Measurements from ENCODE around the gene ESPN. TPM values are rescaled to one million over a fixed set of nuclear protein-coding genes. Genes with fewer than 3 reads are reported as not detected.

ESPN gene
- polyA plus RNA-seq, 1 experiment: not detected

DNA sequence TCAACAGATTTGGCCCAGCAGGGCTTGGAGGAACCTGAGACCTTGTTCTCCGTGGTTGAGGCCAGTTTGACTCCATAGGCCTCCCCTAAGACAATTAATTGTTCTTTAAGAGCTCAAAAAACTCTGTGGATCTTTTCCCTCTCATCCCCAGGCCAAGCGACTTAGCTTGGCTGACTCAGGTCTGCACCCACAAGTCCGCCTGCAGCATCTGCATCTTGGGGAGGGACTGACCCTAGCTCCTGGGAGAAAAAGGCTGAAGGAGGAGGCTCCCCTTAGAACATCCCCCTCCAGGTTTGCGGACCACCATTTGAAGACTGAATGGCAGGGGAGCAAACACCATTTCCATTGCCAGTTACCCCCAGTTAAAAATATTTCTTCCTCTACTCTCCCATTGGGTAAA lies 3.3 kb upstream of the ESPN start:
- no peak for DNase-seq (ENCODE audit: low read depth, low spot score)
- H3K9me3 ChIP-seq (ENCODE audit: control insufficient read depth, insufficient read depth, low read length): no peaks in the 10 kb centered on the region; the same call in 1 of the 2 replicates
- TF ChIP-seq, protein P1, sequence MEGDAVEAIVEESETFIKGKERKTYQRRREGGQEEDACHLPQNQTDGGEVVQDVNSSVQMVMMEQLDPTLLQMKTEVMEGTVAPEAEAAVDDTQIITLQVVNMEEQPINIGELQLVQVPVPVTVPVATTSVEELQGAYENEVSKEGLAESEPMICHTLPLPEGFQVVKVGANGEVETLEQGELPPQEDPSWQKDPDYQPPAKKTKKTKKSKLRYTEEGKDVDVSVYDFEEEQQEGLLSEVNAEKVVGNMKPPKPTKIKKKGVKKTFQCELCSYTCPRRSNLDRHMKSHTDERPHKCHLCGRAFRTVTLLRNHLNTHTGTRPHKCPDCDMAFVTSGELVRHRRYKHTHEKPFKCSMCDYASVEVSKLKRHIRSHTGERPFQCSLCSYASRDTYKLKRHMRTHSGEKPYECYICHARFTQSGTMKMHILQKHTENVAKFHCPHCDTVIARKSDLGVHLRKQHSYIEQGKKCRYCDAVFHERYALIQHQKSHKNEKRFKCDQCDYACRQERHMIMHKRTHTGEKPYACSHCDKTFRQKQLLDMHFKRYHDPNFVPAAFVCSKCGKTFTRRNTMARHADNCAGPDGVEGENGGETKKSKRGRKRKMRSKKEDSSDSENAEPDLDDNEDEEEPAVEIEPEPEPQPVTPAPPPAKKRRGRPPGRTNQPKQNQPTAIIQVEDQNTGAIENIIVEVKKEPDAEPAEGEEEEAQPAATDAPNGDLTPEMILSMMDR (IDR thresholded peaks at IDR 0.05; ENCODE audit: low read depth, low read length): no peak
- H3K27me3 ChIP-seq (ENCODE audit: control insufficient read depth, insufficient read depth, low read length): peaks cover 77% of the 10 kb centered on the region
- POLR2A ChIA-PET: no interaction called here
- no peak overlapping the region for H3K27ac ChIP-seq (ENCODE audit: low read depth, low read length)
- H3K4me3 ChIP-seq (ENCODE audit: low read depth, low read length): no peak overlapping the region
- CTCF ChIA-PET: interaction anchor here (0.9 to 1.4 kb wide), 2 partner anchors 17 to 59 kb away, joined by 3 to 4 read pairs; no protein-coding TSS in a partner anchor

DNA sequence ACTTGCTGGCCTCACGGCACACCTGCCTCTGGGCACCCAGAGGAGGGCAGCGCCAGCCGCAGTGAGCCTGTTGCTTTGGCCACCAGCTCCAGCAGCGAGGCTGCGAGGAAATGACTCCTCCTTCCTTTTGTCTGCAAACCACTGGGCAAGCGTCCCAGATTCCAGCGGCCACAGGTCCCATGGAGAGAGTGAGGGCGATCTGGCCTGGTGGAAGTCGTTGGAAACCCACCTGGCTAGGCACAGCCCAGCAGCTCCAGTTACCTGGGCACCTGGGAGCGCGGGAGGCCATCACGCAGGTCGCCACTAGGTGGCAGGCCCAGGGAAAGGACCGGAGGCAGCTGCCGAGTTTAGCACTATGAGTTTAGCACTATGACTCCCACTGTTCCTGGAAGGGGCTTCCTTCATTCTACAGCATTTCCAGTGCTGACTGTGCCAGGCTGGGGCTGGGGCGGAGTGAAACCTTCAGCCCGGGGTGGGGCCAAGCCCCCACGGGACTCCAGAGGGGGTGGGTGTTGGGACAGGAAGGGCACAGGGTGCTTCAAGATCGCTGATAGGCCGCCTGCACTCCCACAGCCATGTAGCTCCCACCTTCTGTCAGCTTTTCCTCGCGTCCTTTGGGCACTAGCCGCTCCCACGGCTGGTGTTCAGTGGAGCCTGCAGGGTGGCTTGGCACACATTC lies 1.1 kb upstream of the ESPN start:
- ChIA-PET CTCF (interaction anchor here (0.5 to 1.9 kb wide), 3 partner anchors 15 to 87 kb away, joined by 3 to 9 read pairs (median 7); no protein-coding TSS in a partner anchor), POLR2A (no interaction called here)
- TF ChIP-seq, protein P1 (IDR thresholded peaks at IDR 0.05; ENCODE audit: low read depth, low read length): peak; percentile 49
- no peak overlapping the region for H3K27ac ChIP-seq (ENCODE audit: low read depth, low read length)
- no peaks in the 10 kb centered on the region; the same call in 1 of the 2 replicates for H3K9me3 ChIP-seq (ENCODE audit: control insufficient read depth, insufficient read depth, low read length)
- DNase-seq (ENCODE audit: low read depth, low spot score): no peak
- peaks cover 76% of the 10 kb centered on the region for H3K27me3 ChIP-seq (ENCODE audit: control insufficient read depth, insufficient read depth, low read length)
- H3K4me3 ChIP-seq (ENCODE audit: low read depth, low read length): no peak overlapping the region

DNA sequence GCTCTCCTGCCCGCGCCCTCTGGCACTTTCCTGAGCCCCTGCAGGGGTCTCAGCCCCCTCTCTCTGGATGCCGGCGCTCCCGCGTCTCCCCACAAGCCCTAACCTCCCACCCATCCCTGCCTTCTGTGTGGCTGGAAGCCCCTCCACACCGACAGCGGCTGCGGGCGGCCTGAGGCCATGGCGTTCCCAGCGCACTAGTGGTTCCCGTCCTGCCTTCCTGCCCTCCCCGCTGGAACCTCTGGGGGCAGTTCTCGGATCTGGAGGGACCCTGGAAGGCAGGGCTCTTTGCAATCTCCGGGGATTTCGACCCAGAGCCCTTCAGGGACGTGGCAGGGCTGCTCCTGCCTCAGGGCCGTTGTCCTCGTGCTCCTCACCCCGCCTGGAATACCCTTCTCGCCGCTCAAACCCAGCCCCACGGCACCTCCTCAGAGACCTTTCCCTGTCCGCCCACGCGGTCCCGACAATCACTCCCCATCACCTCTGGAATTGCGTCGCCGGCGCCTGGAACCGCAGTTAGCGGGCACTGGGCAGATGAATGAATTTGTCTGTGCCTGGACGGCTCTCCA lies 493 bp upstream of the ESPN start:
- Histone ChIP-seq H3K4me3 (ENCODE audit: low read depth, low read length) (no peak overlapping the region), H3K27me3 (ENCODE audit: control insufficient read depth, insufficient read depth, low read length) (peaks cover 71% of the 10 kb centered on the region), H3K9me3 (ENCODE audit: control insufficient read depth, insufficient read depth, low read length) (no peaks in the 10 kb centered on the region; the same call in 1 of the 2 replicates), H3K27ac (ENCODE audit: low read depth, low read length) (no peak overlapping the region)
- TF ChIP-seq, protein P1 (IDR thresholded peaks at IDR 0.05; ENCODE audit: low read depth, low read length): no peak
- DNase-seq (ENCODE audit: low read depth, low spot score): no peak
- CTCF ChIA-PET: interaction anchor here (0.5 to 1.9 kb wide), 2 partner anchors 14 to 88 kb away, joined by 7 to 9 read pairs; no protein-coding TSS in a partner anchor
- POLR2A ChIA-PET: no interaction called here

DNA sequence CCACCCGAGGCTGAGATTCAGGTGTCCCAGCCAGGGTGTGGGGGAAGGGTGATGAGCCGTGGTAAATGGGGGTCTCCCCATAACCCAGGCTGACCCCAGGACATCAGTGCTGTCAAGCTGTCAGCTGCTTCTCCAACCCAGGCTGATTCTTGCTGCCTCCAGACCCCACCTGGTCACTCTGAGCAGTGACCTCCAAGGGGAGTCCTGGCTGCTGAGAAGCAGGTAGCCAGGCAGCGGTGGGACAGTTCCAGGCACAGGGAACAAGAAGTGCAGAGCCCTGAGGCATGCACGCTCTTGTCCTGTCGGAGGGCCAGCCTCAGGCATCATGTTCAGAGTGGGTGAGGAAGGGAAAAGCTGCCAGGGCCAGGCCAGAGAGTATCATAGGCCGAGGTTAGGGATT lies 1.1 kb downstream of the ESPN start:
- TF ChIP-seq, protein P1 (IDR thresholded peaks at IDR 0.05; ENCODE audit: low read depth, low read length): no peak
- POLR2A ChIA-PET: no interaction called here
- H3K4me3 ChIP-seq (ENCODE audit: low read depth, low read length): no peak overlapping the region
- H3K27ac ChIP-seq (ENCODE audit: low read depth, low read length): no peak overlapping the region
- DNase-seq (ENCODE audit: low read depth, low spot score): no peak
- H3K9me3 ChIP-seq (ENCODE audit: control insufficient read depth, insufficient read depth, low read length): no peaks in the 10 kb centered on the region; the same call in 1 of the 2 replicates
- CTCF ChIA-PET: interaction anchor here (1.4 kb wide), 1 partner anchor 12 kb away, joined by 5 read pairs; no protein-coding TSS in a partner anchor
- peaks cover 67% of the 10 kb centered on the region for H3K27me3 ChIP-seq (ENCODE audit: control insufficient read depth, insufficient read depth, low read length)

Measured in AG04450 (cell line).